Endothelial cell of umbilical vein (primary cell): ENCODE data around the gene PPM1H.

ENCODE experiments used
- GATA2 ChIP-seq: IDR thresholded peaks from 2 replicates; pipeline ENCODE4 v1.7.0; 2011; ENCODE audit warnings: low read depth, mild to moderate bottlenecking, moderate library complexity, mixed read lengths, low read length; ENCODE audit not compliant: insufficient read length, insufficient read depth
- POLR2A ChIP-seq: IDR thresholded peaks from 2 replicates; pipeline ENCODE4 v1.6.1; 2012; ENCODE audit warnings: low read depth, mild to moderate bottlenecking, control low read depth, low read length
- TF ChIP-seq, protein P1 (sequence below), 2 donors: IDR thresholded peaks; 1 replicate in 1 of 2; 2 replicates in 1 of 2; pipeline ENCODE4 v1.5.1; 2011; ENCODE audit warnings: low read length in 2 of 2, mild to moderate bottlenecking in 2 of 2, moderate library complexity in 2 of 2, control low read depth in 1 of 2, inconsistent platforms in 1 of 2, low read depth in 1 of 2; ENCODE audit not compliant: insufficient read depth in 1 of 2; ENCODE audit errors: extremely low read depth in 1 of 2
- TF ChIP-seq, protein P2 (sequence below): IDR thresholded peaks from 2 replicates; pipeline ENCODE4 v1.6.1; 2011; ENCODE audit not compliant: insufficient read depth, insufficient read length

DNA sequence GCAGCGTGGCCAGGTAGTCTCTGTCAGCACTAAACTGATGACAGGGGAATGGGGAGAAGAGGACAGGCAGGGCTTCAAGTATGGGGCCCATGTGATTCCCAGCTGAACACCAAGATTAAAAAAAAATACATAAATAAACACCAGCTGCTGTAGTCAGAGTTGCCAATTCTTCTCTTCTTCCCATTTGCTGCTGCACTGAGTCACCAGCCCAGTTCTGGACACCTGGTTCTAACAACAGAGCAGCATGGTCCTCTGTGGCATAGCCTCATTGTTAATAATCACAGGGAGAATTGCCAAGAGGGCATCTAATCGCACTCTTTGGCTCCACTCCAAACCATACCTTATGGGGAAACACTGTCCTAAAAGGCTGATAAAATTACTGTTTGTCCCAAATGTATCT is 15.1 kb downstream of the PPM1H start:
- TF ChIP-seq, protein P1, sequence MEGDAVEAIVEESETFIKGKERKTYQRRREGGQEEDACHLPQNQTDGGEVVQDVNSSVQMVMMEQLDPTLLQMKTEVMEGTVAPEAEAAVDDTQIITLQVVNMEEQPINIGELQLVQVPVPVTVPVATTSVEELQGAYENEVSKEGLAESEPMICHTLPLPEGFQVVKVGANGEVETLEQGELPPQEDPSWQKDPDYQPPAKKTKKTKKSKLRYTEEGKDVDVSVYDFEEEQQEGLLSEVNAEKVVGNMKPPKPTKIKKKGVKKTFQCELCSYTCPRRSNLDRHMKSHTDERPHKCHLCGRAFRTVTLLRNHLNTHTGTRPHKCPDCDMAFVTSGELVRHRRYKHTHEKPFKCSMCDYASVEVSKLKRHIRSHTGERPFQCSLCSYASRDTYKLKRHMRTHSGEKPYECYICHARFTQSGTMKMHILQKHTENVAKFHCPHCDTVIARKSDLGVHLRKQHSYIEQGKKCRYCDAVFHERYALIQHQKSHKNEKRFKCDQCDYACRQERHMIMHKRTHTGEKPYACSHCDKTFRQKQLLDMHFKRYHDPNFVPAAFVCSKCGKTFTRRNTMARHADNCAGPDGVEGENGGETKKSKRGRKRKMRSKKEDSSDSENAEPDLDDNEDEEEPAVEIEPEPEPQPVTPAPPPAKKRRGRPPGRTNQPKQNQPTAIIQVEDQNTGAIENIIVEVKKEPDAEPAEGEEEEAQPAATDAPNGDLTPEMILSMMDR (IDR thresholded peaks at IDR 0.05; ENCODE audit: extremely low read depth in 1 of 2, insufficient read depth in 1 of 2, low read depth in 1 of 2, low read length in 2 of 2) = no peak
- TF ChIP-seq GATA2 = no peak
- no peak for TF ChIP-seq POLR2A
- TF ChIP-seq, protein P2, sequence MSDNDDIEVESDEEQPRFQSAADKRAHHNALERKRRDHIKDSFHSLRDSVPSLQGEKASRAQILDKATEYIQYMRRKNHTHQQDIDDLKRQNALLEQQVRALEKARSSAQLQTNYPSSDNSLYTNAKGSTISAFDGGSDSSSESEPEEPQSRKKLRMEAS = no peak
